Measurements from ENCODE around the gene DNAH14. TPM values are rescaled to one million over a fixed set of nuclear protein-coding genes. Genes with fewer than 3 reads are reported as not detected.

The DNAH14 gene
- total RNA-seq, 1 experiment from 2014 or later = 57.3 TPM

DNA sequence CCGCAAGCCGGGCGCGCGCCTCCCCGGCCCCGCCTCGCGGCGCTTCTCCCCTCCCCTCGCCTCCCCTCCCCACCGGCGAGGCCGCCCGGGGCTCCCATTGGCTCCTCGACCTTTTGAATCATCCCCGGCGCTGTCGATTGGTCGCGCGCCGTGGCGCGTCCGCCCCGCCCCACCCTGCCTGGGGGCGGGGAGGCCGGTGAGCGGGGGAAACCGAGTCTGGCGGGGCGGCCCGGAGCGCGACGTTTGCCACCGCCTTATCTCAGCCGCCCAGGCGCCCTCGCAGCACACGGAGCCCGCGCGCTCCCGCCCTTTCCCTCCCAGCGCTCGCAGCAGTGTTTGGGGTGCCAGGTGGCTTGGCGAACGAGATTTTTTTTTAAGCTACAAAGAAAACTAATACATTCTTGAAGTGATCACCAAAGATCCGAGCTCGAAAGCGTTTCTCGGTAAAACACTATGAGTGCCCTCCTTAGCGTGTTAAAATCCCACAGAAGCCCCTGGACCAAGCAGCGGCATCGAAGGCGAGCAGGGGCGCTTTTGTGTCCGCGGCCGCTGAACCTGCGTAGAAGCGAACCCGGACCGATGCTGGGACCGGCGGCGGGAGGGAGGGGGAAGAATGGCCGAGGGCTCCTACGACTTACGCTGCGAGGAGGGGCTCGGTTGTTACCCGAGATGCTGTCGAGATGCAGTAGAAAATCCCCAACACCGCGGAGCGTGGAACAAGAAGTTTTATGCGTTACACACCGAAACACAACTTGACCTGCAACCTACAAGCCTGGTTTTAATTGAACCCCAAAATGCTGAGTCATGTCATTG, 498.8 kb downstream of the DNAH14 start:
- ChIA-PET POLR2A (interaction anchor here (1.0 to 1.6 kb wide), 3 partner anchors 10 to 350 kb away, joined by 3 to 8 read pairs (median 6); no protein-coding TSS in a partner anchor), CTCF (interaction anchor here (1.1 to 2.6 kb wide), 2 partner anchors 10 to 12 kb away, joined by 5 to 11 read pairs; no protein-coding TSS in a partner anchor)
- Mint-ChIP-seq H3K27ac (ENCODE audit: unreplicated experiment) (peak overlapping the region; percentile 80), H3K36me3 (ENCODE audit: insufficient read depth, unreplicated experiment) (peaks cover 5% of the 10 kb centered on the region), H3K9me3 (ENCODE audit: unreplicated experiment) (no peaks in the 10 kb centered on the region), H3K4me1 (ENCODE audit: low read depth, unreplicated experiment) (peaks cover 24% of the 10 kb centered on the region), H3K27me3 (ENCODE audit: insufficient read depth, unreplicated experiment) (no peaks in the 10 kb centered on the region), H3K4me3 (ENCODE audit: unreplicated experiment) (peak overlapping the region; percentile 74)
- Histone ChIP-seq H3K9me3 (no peaks in the 10 kb centered on the region), H3K4me3 (ENCODE audit: low read depth, low read length) (peak overlapping the region; percentile 82), H3K27me3 (replicated peaks; ENCODE audit: control insufficient read depth, insufficient read depth, low read length) (no peaks in the 10 kb centered on the region), H3K4me1 (peaks cover 23% of the 10 kb centered on the region), H3K36me3 (ENCODE audit: control insufficient read depth, insufficient read depth, low read length) (no peaks in the 10 kb centered on the region; the same call in 1 of the 2 replicates)
- BruUV-seq (replicated peaks) = TSS peak; percentile 89
- TF ChIP-seq, protein P1, sequence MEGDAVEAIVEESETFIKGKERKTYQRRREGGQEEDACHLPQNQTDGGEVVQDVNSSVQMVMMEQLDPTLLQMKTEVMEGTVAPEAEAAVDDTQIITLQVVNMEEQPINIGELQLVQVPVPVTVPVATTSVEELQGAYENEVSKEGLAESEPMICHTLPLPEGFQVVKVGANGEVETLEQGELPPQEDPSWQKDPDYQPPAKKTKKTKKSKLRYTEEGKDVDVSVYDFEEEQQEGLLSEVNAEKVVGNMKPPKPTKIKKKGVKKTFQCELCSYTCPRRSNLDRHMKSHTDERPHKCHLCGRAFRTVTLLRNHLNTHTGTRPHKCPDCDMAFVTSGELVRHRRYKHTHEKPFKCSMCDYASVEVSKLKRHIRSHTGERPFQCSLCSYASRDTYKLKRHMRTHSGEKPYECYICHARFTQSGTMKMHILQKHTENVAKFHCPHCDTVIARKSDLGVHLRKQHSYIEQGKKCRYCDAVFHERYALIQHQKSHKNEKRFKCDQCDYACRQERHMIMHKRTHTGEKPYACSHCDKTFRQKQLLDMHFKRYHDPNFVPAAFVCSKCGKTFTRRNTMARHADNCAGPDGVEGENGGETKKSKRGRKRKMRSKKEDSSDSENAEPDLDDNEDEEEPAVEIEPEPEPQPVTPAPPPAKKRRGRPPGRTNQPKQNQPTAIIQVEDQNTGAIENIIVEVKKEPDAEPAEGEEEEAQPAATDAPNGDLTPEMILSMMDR (IDR thresholded peaks at IDR 0.05; ENCODE audit: insufficient read depth in 1 of 2, low read depth in 1 of 2, low read length in 1 of 2, severe bottlenecking in 1 of 2, unreplicated experiment in 1 of 2) = no peak
- DNase-seq = peak; percentile 92 to 94
- intact Hi-C loops (cut with micrococcal nuclease; ENCODE audit: unreplicated experiment) = loop anchor here (1.0 kb wide), 2 partner anchors 10 to 13 kb away; no protein-coding TSS in a partner anchor

DNA sequence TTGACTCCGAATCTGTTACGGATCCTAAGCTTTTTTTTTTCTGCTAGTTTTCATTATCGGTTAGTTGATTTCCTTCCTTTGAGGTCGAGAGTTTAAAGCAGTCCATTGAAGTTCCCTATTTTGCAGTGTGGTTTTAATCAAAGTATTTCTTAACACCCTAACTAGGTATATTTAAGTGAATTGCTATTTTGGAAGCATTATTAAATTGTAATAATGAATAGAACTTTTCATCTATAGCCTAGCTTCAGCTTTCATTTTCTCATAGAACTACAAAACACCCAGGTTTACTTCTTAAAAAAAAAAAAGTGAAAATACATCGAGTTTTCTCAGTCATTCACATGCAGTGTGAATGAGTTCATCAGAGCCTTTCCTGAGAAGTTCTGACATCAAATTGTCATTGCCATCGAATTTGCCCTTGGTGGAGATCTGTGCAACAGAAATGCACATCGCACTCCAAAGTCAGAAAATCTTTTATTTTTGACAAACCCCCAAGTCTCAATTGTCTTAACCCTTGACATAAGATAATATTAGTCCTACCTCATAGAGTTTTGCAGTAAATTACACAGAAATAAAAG, 499.5 kb downstream of the DNAH14 start:
- POLR2A ChIA-PET = interaction anchor here (0.5 to 1.6 kb wide), 4 partner anchors 11 to 972 kb away, joined by 3 to 8 read pairs (median 6); no protein-coding TSS in a partner anchor
- peak overlapping the region; percentile 74 for H3K4me3 Mint-ChIP-seq (ENCODE audit: unreplicated experiment)
- Histone ChIP-seq H3K36me3 (ENCODE audit: control insufficient read depth, insufficient read depth, low read length) (no peaks in the 10 kb centered on the region), H3K4me1 (peaks cover 23% of the 10 kb centered on the region), H3K9me3 (no peaks in the 10 kb centered on the region), H3K4me3 (ENCODE audit: low read depth, low read length) (peak overlapping the region; percentile 82), H3K27me3 (replicated peaks; ENCODE audit: control insufficient read depth, insufficient read depth, low read length) (no peaks in the 10 kb centered on the region)
- intact Hi-C loops (cut with micrococcal nuclease; ENCODE audit: unreplicated experiment) = loop anchor here (1.0 kb wide), 2 partner anchors 11 to 12 kb away; no protein-coding TSS in a partner anchor
- no peaks in the 10 kb centered on the region for H3K36me3 Mint-ChIP-seq (ENCODE audit: insufficient read depth, unreplicated experiment)
- BruUV-seq (replicated peaks) = no TSS peak
- DNase-seq = no peak
- H3K27ac Mint-ChIP-seq (ENCODE audit: unreplicated experiment) = peak overlapping the region; percentile 80
- TF ChIP-seq, protein P1 (IDR thresholded peaks at IDR 0.05; ENCODE audit: insufficient read depth in 1 of 2, low read depth in 1 of 2, low read length in 1 of 2, severe bottlenecking in 1 of 2, unreplicated experiment in 1 of 2) = no peak
- H3K9me3 Mint-ChIP-seq (ENCODE audit: unreplicated experiment) = no peaks in the 10 kb centered on the region
- CTCF ChIA-PET = interaction anchor here (1.1 to 2.6 kb wide), 2 partner anchors 10 to 11 kb away, joined by 5 to 11 read pairs; no protein-coding TSS in a partner anchor
- H3K27me3 Mint-ChIP-seq (ENCODE audit: insufficient read depth, unreplicated experiment) = no peaks in the 10 kb centered on the region
- H3K4me1 Mint-ChIP-seq (ENCODE audit: low read depth, unreplicated experiment) = peaks cover 17% of the 10 kb centered on the region

DNA sequence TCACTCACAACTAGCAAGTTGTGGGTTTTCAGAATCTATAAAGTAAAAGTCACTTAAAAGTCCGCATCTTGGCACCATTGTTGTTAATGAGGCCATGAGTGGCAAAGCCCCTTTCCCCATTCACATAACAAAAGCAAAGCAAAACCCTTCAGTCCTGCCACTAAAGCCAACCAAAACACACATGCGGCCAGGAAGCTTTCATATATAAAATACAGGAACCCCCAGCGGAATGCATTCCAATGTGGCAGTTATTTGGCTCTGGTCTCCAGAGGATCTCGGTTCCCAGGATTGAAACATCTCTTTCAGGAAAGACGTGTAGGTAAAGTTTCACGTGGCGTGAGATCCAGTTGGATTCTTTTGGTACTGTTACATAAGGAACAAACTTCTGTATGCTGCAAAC, 500.8 kb downstream of the DNAH14 start:
- no peaks in the 10 kb centered on the region for H3K36me3 ChIP-seq (ENCODE audit: control insufficient read depth, insufficient read depth, low read length)
- H3K4me1 ChIP-seq = peaks cover 10% of the 10 kb centered on the region
- no TSS peak for BruUV-seq (replicated peaks)
- H3K4me3 Mint-ChIP-seq (ENCODE audit: unreplicated experiment) = no peak overlapping the region
- TF ChIP-seq, protein P1 (IDR thresholded peaks at IDR 0.05; ENCODE audit: insufficient read depth in 1 of 2, low read depth in 1 of 2, low read length in 1 of 2, severe bottlenecking in 1 of 2, unreplicated experiment in 1 of 2) = no peak
- H3K4me3 ChIP-seq (ENCODE audit: low read depth, low read length) = no peak overlapping the region
- no peaks in the 10 kb centered on the region for H3K36me3 Mint-ChIP-seq (ENCODE audit: insufficient read depth, unreplicated experiment)
- no peaks in the 10 kb centered on the region for H3K27me3 ChIP-seq (replicated peaks; ENCODE audit: control insufficient read depth, insufficient read depth, low read length)
- H3K27ac Mint-ChIP-seq (ENCODE audit: unreplicated experiment) = no peak overlapping the region
- no peaks in the 10 kb centered on the region for H3K9me3 Mint-ChIP-seq (ENCODE audit: unreplicated experiment)
- H3K4me1 Mint-ChIP-seq (ENCODE audit: low read depth, unreplicated experiment) = peaks cover 6% of the 10 kb centered on the region
- DNase-seq = no peak
- H3K27me3 Mint-ChIP-seq (ENCODE audit: insufficient read depth, unreplicated experiment) = no peaks in the 10 kb centered on the region
- intact Hi-C loops (cut with micrococcal nuclease; ENCODE audit: unreplicated experiment) = no loop called here
- POLR2A ChIA-PET = interaction anchor here (0.7 kb wide), 1 partner anchor 41 kb away, joined by 5 read pairs; no protein-coding TSS in a partner anchor
- CTCF ChIA-PET = interaction anchor here (0.7 kb wide), 1 partner anchor 10 kb away, joined by 4 read pairs; no protein-coding TSS in a partner anchor
- H3K9me3 ChIP-seq = no peaks in the 10 kb centered on the region

Data from Caco-2 (cell line).